Kidney (tissue), 14 donors: ENCODE measurements around the gene CHD2. TPM values are rescaled to one million over a fixed set of nuclear protein-coding genes. Genes with fewer than 3 reads are reported as not detected.

Experiments
- DNase-seq, 5 donors: peaks; one replicate each; pipeline ENCODE4 v3.0.0-alpha.2; 2013 to 2020
- FAIRE-seq: peaks from 2 replicates; lab custom pipeline; 2012; peaks lifted over from hg19 to GRCh38; lab: Jason Lieb, UNC
- H3K27ac ChIP-seq, 2 donors: one replicate each; pipeline ENCODE4 v1.7.0; 2013; ENCODE audit warnings: low read depth in 2 of 2, low read length in 2 of 2, inconsistent platforms in 1 of 2
- H3K27me3 ChIP-seq: one replicate; pipeline ENCODE4 v1.7.1; 2013; ENCODE audit warnings: low read length, inconsistent platforms; ENCODE audit not compliant: control insufficient read depth, insufficient read depth
- H3K36me3 ChIP-seq, 3 donors: one replicate each; pipeline versions ENCODE4 v1.7.0 to v1.7.1; 2013; ENCODE audit warnings: low read length in 3 of 3, control low read depth in 1 of 3, inconsistent platforms in 1 of 3; ENCODE audit not compliant: insufficient read depth in 3 of 3, control insufficient read depth in 2 of 3
- H3K4me1 ChIP-seq, 3 donors: one replicate each; pipeline versions ENCODE4 v1.7.0 to v1.7.1; 2013; ENCODE audit warnings: low read length in 3 of 3, inconsistent platforms in 1 of 3, low read depth in 1 of 3; ENCODE audit not compliant: control insufficient read depth in 2 of 3, insufficient read depth in 2 of 3
- H3K4me3 ChIP-seq, 3 donors: one replicate each; pipeline versions ENCODE4 v1.7.0 to v1.8.1; 2013; ENCODE audit warnings: low read length in 3 of 3, control low read depth in 1 of 3, inconsistent platforms in 1 of 3
- H3K9ac ChIP-seq, 3 donors: one replicate each; pipeline versions ENCODE4 v1.7.0 to v1.7.1; 2013; ENCODE audit warnings: low read length in 3 of 3, control low read depth in 1 of 3, inconsistent platforms in 1 of 3
- H3K9me3 ChIP-seq, 3 donors: one replicate each; pipeline versions ENCODE4 v1.7.0 to v1.7.1; 2013; ENCODE audit warnings: low read length in 3 of 3, control low read depth in 1 of 3, inconsistent platforms in 1 of 3; ENCODE audit not compliant: control insufficient read depth in 2 of 3, insufficient read depth in 1 of 3
- CTCF ChIP-seq: IDR thresholded peaks from 3 replicates; pipeline ENCODE4 v1.5.1; 2012; ENCODE audit warnings: mild to moderate bottlenecking, moderate library complexity, borderline replicate concordance; ENCODE audit not compliant: insufficient read depth; ENCODE audit errors: extremely low read depth
- intact Hi-C: fragments of 100-400 bp; cut with DNase I; formaldehyde crosslinking; loops from one replicate; pipeline ENCODE4 v1.11.1; 2022
- polyA plus RNA-seq: library from polyadenylated mRNA; stranded (reverse); fragments of 350-450 nt; fragmentation: Illumina TruSeq; extraction: RNeasy Lipid Tissue Mini Kit (QIAGEN cat#74804); gene quantifications from one replicate; pipeline ENCODE4 v1.2.3, GENCODE V29; 2014; ENCODE audit warnings: low read depth, low replicate concordance; ENCODE audit not compliant: insufficient read depth
- total RNA-seq: library from RNA; stranded (reverse); fragmentation: NEBNext Ultra II Directional; extraction: Animal tissue kit (Norgen Biotek cat#: 25700); gene quantifications from one replicate; pipeline ENCODE4 v1.2.1, GENCODE V29; 2021
- donor health status: control.
- donor health status: control.
- donor health status: control.
- donor health status: control.
- donor health status: control.
- donor health status: DM: yes; HTN: yes; CAD: no.
- donor health status: Normal renal cell carcinoma (clear cell type).

CHD2 gene
- total and polyA plus RNA-seq, 2 donors from 2014 or later, result 22.5 to 137 TPM

GRCh38 chr15:92924216-92924615, 24.1 kb downstream of the CHD2 start:
- no peaks in the 10 kb centered on the region for H3K27me3 ChIP-seq
- no peak for TF ChIP-seq CTCF
- H3K27ac ChIP-seq, result peak overlapping the region in 1 of 2 donors; percentile 43
- peaks cover 14 to 49% (median 25%) of the 10 kb centered on the region in 3 donors for H3K36me3 ChIP-seq
- no peak for DNase-seq
- no peak overlapping the region for H3K4me3 ChIP-seq
- FAIRE-seq, result no peak
- H3K4me1 ChIP-seq, result peaks cover 0 to 24% (median 22%) of the 10 kb centered on the region in 3 donors
- H3K9me3 ChIP-seq, result no peaks in the 10 kb centered on the region
- H3K9ac ChIP-seq, result no peak overlapping the region
- intact Hi-C loops, result no loop called here

- no peaks in the 10 kb centered on the region for H3K27me3 ChIP-seq
- FAIRE-seq (no peak), DNase-seq (no peak)
- no peaks in the 10 kb centered on the region for H3K9me3 ChIP-seq
- H3K27ac ChIP-seq, result no peak overlapping the region
- no peak overlapping the region for H3K9ac ChIP-seq
- TF ChIP-seq CTCF, result no peak
- peaks cover 0 to 22% (median 13%) of the 10 kb centered on the region in 3 donors for H3K4me1 ChIP-seq
- intact Hi-C loops, result no loop called here
- H3K36me3 ChIP-seq, result peaks cover 14 to 56% (median 27%) of the 10 kb centered on the region in 3 donors
- no peak overlapping the region for H3K4me3 ChIP-seq
Measured at GRCh38 chr15:92925454-92925853, 25.3 kb downstream of the CHD2 start.

- DNase-seq (no peak), FAIRE-seq (no peak)
- Histone ChIP-seq H3K36me3 (peaks cover 15 to 69% (median 28%) of the 10 kb centered on the region in 3 donors), H3K9me3 (no peaks in the 10 kb centered on the region), H3K4me1 (peaks cover 0 to 5% (median 0%) of the 10 kb centered on the region in 3 donors), H3K27ac (no peak overlapping the region), H3K27me3 (no peaks in the 10 kb centered on the region), H3K9ac (no peak overlapping the region), H3K4me3 (no peak overlapping the region)
- no peak for TF ChIP-seq CTCF
- intact Hi-C loops, result no loop called here
Measured at GRCh38 chr15:92928225-92928750, 28.2 kb downstream of the CHD2 start.

- Histone ChIP-seq H3K4me3 (no peak overlapping the region), H3K4me1 (peaks cover 0 to 5% (median 0%) of the 10 kb centered on the region in 3 donors), H3K27me3 (no peaks in the 10 kb centered on the region), H3K27ac (no peak overlapping the region), H3K9ac (no peak overlapping the region), H3K9me3 (no peaks in the 10 kb centered on the region), H3K36me3 (peaks cover 16 to 76% (median 28%) of the 10 kb centered on the region in 3 donors)
- DNase-seq, result no peak
- intact Hi-C loops, result no loop called here
- TF ChIP-seq CTCF, result no peak
- FAIRE-seq, result no peak
Measured at GRCh38 chr15:92929002-92929401, 28.9 kb downstream of the CHD2 start.
